Measurements from ENCODE around the gene CHST3.
"Not testable (repeated sequence)": the region's sequence is repeated elsewhere in the genome, so short reads cannot be mapped to it uniquely, and the experiment has no call there.

DNA sequence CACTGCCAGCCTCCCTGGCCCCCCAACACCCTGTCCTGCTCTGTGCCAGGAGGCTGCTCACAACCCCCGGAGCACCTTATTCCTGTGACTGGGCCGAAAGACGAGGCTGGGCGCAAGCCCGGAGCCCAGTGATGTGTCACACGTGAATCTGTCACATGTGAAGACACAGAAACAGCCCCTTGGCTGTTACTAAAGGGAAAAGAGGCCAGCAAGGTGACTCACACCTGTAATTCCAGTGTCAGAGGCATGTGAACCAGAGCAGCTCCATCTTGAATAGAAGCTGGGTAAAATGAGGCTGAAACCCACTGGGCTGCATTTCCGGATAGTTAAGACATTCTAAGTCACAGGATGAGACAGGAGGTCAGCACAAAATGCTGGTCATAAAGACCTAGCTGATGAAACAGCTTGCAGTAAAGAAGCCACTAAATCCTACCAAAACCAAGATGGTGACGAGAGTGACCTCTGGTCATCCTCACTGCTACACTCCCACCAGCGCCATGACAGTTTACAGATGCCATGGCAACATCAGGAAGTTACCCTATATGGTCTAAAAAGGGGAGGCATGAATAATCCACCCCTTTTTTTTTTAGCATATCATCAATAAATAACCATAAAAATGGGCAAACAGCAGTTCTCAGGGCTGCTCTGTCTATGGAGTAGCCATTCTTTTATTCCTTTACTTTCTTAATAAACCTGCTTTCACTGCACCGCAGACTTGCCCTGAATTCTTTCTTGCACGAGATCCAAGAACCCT is 68.4 kb downstream of the CHST3 start:
- TF ChIP-seq YY1 (IDR thresholded peaks at IDR 0.05; ENCODE audit: insufficient read depth, insufficient read length); ZNF274 (IDR thresholded peaks at IDR 0.05; ENCODE audit: low read depth, low read length); SUZ12 (IDR thresholded peaks at IDR 0.05; ENCODE audit: extremely low read depth, insufficient read depth, insufficient read length): not testable (repeated sequence)
